ENCODE results near the gene IFNL3.

- TF ChIP-seq, protein P1, sequence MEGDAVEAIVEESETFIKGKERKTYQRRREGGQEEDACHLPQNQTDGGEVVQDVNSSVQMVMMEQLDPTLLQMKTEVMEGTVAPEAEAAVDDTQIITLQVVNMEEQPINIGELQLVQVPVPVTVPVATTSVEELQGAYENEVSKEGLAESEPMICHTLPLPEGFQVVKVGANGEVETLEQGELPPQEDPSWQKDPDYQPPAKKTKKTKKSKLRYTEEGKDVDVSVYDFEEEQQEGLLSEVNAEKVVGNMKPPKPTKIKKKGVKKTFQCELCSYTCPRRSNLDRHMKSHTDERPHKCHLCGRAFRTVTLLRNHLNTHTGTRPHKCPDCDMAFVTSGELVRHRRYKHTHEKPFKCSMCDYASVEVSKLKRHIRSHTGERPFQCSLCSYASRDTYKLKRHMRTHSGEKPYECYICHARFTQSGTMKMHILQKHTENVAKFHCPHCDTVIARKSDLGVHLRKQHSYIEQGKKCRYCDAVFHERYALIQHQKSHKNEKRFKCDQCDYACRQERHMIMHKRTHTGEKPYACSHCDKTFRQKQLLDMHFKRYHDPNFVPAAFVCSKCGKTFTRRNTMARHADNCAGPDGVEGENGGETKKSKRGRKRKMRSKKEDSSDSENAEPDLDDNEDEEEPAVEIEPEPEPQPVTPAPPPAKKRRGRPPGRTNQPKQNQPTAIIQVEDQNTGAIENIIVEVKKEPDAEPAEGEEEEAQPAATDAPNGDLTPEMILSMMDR (IDR thresholded peaks at IDR 0.05), result no peak
- TF ChIP-seq POLR2A (IDR thresholded peaks at IDR 0.05) (no peak), EP300 (IDR thresholded peaks at IDR 0.05) (no peak), POLR2AphosphoS5 (IDR thresholded peaks at IDR 0.05) (no peak)
Observed at GRCh38 chr19:39276740-39277139, 31.9 kb upstream of the IFNL3 start.

All from sigmoid colon (tissue), 4 donors.